PC-9 (cell line): Measurements from ENCODE around the gene AKR7A3.

Experiments used
- CTCF ChIP-seq: fragments of 200-600 bp; sonication (generic); conservative IDR thresholded peaks from 2 replicates; pipeline ENCODE4 v1.6.1; 2017; ENCODE audit warnings: mixed run types, antibody characterized with exemption, mild to moderate bottlenecking, moderate library complexity
- EZH2 ChIP-seq: fragments of 200-600 bp; sonication (generic); IDR thresholded peaks from 2 replicates; pipeline ENCODE4 v1.8.0; 2017; ENCODE audit warnings: antibody characterized with exemption, low read depth

GRCh38 chr1:19332832-19333231 is 44.3 kb upstream of the AKR7A3 start:
- TF ChIP-seq CTCF (no peak), EZH2 (no peak)
